ENCODE results near the gene FLT1. TPM values are rescaled to one million over a fixed set of nuclear protein-coding genes. Genes with fewer than 3 reads are reported as not detected.

The FLT1 gene
- total RNA-seq, 6 experiments from 2014 or later, result 80.5 to 118 (median 91.0) TPM

DNA sequence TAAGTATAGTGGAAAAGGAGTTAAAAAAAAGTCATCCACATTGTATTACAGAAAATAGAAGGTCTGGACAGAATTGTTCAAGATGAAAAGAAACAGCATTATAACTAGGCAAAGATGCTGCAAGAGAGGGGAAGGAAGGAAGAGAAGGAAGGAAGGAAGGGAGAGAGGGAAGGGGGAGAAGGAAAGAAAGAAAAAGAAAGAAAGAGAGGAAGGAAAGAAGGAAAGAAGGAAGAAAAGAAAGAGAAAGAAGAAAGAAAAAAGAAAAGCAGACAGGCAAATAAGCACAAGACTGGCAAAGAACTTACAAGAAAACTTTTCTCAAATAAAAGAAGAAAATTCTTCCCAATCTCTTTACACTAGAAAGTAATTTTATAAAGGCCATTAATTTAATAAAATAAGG, 15.1 kb upstream of the FLT1 start:
- Mint-ChIP-seq H3K27me3 (ENCODE audit: insufficient read depth) (no peaks in the 10 kb centered on the region), H3K27ac (no peak overlapping the region), H3K4me3 (no peak overlapping the region), H3K4me1 (ENCODE audit: low read depth) (peaks cover 7% of the 10 kb centered on the region; the same call in 1 of the 2 replicates), H3K9me3 (no peaks in the 10 kb centered on the region), H3K36me3 (ENCODE audit: low read depth) (no peaks in the 10 kb centered on the region)
- no peak for TF ChIP-seq CTCF (IDR thresholded peaks at IDR 0.05)
- DNase-seq, result no peak

DNA sequence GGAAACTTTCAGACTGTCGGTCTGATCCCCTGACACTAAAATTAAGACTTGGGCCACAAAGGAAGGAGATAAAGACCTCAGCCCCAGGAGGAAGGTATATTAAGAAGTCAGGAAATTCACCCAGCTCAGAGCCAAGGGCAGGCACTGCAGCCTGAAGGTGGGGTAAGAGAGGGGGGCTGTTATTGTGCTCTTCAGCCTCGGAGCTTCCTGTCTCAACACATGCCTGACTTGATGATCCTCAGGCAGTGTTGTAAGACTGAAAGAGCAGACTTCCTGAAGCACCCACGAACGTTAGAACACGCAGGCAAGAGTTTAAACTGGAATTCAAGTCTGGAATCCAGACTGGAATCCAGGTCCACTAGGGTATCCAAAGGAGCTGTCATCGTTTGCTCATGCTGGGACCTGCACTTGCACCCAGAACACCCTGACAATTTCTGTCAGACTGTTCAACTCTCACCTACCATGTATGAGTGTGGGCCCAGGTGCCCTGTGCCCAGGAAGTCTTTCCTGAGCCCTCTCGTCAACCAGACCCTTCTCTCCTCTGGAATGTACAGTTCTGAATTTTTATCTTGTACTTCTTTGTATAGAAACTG, 10.7 kb upstream of the FLT1 start:
- no peak for TF ChIP-seq CTCF (IDR thresholded peaks at IDR 0.05)
- H3K36me3 Mint-ChIP-seq (ENCODE audit: low read depth), result no peaks in the 10 kb centered on the region
- no peaks in the 10 kb centered on the region; the same call in 1 of the 2 replicates for H3K27me3 Mint-ChIP-seq (ENCODE audit: insufficient read depth)
- peaks cover 28% of the 10 kb centered on the region for H3K4me1 Mint-ChIP-seq (ENCODE audit: low read depth)
- no peak overlapping the region for H3K27ac Mint-ChIP-seq
- H3K4me3 Mint-ChIP-seq, result no peak overlapping the region
- DNase-seq, result no peak
- H3K9me3 Mint-ChIP-seq, result no peaks in the 10 kb centered on the region

DNA sequence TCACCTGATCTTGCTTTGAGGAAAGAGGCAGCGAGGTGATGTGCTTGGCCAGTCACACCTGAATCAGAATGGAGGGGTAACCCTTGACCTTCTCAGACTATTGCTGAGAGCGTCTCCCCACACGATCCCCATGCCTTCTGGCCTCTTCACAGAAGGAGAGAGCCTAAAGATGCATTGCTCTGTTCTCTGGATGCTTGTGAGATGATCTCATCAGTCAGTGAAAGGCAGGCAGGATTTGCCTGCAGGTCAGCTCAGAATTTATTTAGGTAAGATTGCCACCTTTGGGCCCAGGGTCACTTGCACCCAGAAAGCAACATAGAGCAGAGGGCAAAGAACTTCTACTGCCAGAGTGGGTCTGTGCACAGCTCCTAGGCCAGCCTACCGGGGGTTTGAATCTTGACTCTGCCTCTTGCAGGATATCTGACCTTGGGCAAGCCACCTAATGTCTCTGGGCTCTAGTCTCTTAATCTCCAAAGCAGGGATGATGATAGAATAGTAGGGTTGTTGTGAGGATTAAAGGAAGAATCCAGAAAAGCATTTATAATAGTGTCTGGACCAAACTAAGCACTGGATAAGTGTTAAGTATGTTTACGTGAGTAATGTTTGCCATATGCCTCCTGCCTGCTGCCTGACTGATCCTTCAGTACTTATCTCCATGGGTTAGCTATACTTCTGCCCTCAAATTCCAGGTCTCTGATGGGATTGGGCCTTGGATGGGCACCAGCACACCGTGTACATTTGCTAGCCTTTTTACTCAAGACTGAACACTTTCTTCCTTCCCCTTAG, 8.4 kb upstream of the FLT1 start:
- Mint-ChIP-seq H3K9me3 (no peaks in the 10 kb centered on the region), H3K27ac (no peak overlapping the region), H3K27me3 (ENCODE audit: insufficient read depth) (no peaks in the 10 kb centered on the region; the same call in 1 of the 2 replicates), H3K4me3 (no peak overlapping the region), H3K4me1 (ENCODE audit: low read depth) (peaks cover 47% of the 10 kb centered on the region), H3K36me3 (ENCODE audit: low read depth) (no peaks in the 10 kb centered on the region)
- no peak for TF ChIP-seq CTCF (IDR thresholded peaks at IDR 0.05)
- no peak for DNase-seq

- Mint-ChIP-seq H3K27ac (no peak overlapping the region), H3K4me3 (no peak overlapping the region), H3K9me3 (no peaks in the 10 kb centered on the region), H3K4me1 (ENCODE audit: low read depth) (peaks cover 48% of the 10 kb centered on the region), H3K27me3 (ENCODE audit: insufficient read depth) (no peaks in the 10 kb centered on the region; the same call in 1 of the 2 replicates), H3K36me3 (ENCODE audit: low read depth) (no peaks in the 10 kb centered on the region)
- no peak for DNase-seq
- no peak for TF ChIP-seq CTCF (IDR thresholded peaks at IDR 0.05)
Measured at GRCh38 chr13:28501547-28501946, 6.6 kb upstream of the FLT1 start.

GRCh38 chr13:28499609-28500008, 4.7 kb upstream of the FLT1 start:
- Mint-ChIP-seq H3K4me3 (no peak overlapping the region), H3K36me3 (ENCODE audit: low read depth) (no peaks in the 10 kb centered on the region), H3K27me3 (ENCODE audit: insufficient read depth) (no peaks in the 10 kb centered on the region; the same call in 1 of the 2 replicates), H3K4me1 (ENCODE audit: low read depth) (peaks cover 53% of the 10 kb centered on the region), H3K27ac (no peak overlapping the region), H3K9me3 (no peaks in the 10 kb centered on the region)
- TF ChIP-seq CTCF (IDR thresholded peaks at IDR 0.05), result no peak
- DNase-seq, result peak; percentile 37
